ENCODE results near the gene PTPRR. TPM values are rescaled to one million over a fixed set of nuclear protein-coding genes. Genes with fewer than 3 reads are reported as not detected.

PTPRR gene
- total and polyA plus RNA-seq, 7 donors: 0.99 to 38.6 (median 4.2) TPM

- H3K36me3 ChIP-seq: no peaks in the 10 kb centered on the region
- H3K27ac ChIP-seq: no peak overlapping the region
- TF ChIP-seq CTCF (IDR thresholded peaks at IDR 0.05) (no peak), EP300 (IDR thresholded peaks at IDR 0.05) (no peak), POLR2A (IDR thresholded peaks at IDR 0.05) (no peak), POLR2AphosphoS5 (IDR thresholded peaks at IDR 0.05) (no peak)
- no peak for DNase-seq
- no peaks in the 10 kb centered on the region for H3K27me3 ChIP-seq
- WGBS, 2 donors: 82 to 84% methylated on average over 2 of the region's 2 CpGs
- H3K4me1 ChIP-seq: no peaks in the 10 kb centered on the region
- intact Hi-C loops (cut with DNase I): no loop called here
- H3K4me3 ChIP-seq: no peak overlapping the region
- H3K9me3 ChIP-seq: no peaks in the 10 kb centered on the region
Measured at GRCh38 chr12:70709022-70709421, 211.5 kb downstream of the PTPRR start.

GRCh38 chr12:70706611-70707010, 213.9 kb downstream of the PTPRR start:
- Histone ChIP-seq H3K4me3 (no peak overlapping the region), H3K4me1 (no peaks in the 10 kb centered on the region), H3K36me3 (no peaks in the 10 kb centered on the region), H3K9me3 (no peaks in the 10 kb centered on the region), H3K27ac (no peak overlapping the region), H3K27me3 (no peaks in the 10 kb centered on the region)
- 58 to 93% methylated on average over 2 of the region's 2 CpGs for WGBS, 2 donors
- TF ChIP-seq EP300 (IDR thresholded peaks at IDR 0.05) (no peak), POLR2AphosphoS5 (IDR thresholded peaks at IDR 0.05) (no peak), CTCF (IDR thresholded peaks at IDR 0.05) (no peak), POLR2A (IDR thresholded peaks at IDR 0.05) (no peak)
- DNase-seq: no peak
- intact Hi-C loops (cut with DNase I): no loop called here

GRCh38 chr12:70698345-70698744, 222.2 kb downstream of the PTPRR start:
- Histone ChIP-seq H3K27me3 (no peaks in the 10 kb centered on the region), H3K9me3 (no peaks in the 10 kb centered on the region), H3K27ac (no peak overlapping the region), H3K4me1 (no peaks in the 10 kb centered on the region), H3K36me3 (no peaks in the 10 kb centered on the region), H3K4me3 (no peak overlapping the region)
- intact Hi-C loops (cut with DNase I): no loop called here
- no peak for DNase-seq
- WGBS, 2 donors: 87 to 95% methylated on average over 1 of the region's 1 CpG
- TF ChIP-seq POLR2A (IDR thresholded peaks at IDR 0.05) (no peak), CTCF (IDR thresholded peaks at IDR 0.05) (no peak), EP300 (IDR thresholded peaks at IDR 0.05) (no peak), POLR2AphosphoS5 (IDR thresholded peaks at IDR 0.05) (no peak)

GRCh38 chr12:70695361-70696023, 225.0 kb downstream of the PTPRR start:
- no peaks in the 10 kb centered on the region for H3K36me3 ChIP-seq
- intact Hi-C loops (cut with DNase I): no loop called here
- DNase-seq: no peak
- H3K4me3 ChIP-seq: no peak overlapping the region
- TF ChIP-seq CTCF (IDR thresholded peaks at IDR 0.05): no peak
- TF ChIP-seq POLR2A (IDR thresholded peaks at IDR 0.05): no peak
- TF ChIP-seq EP300 (IDR thresholded peaks at IDR 0.05): no peak
- no peak for TF ChIP-seq POLR2AphosphoS5 (IDR thresholded peaks at IDR 0.05)
- no peaks in the 10 kb centered on the region for H3K9me3 ChIP-seq
- no peak overlapping the region for H3K27ac ChIP-seq
- WGBS, 2 donors: 13 to 58% methylated on average over 3 of the region's 3 CpGs
- H3K27me3 ChIP-seq: no peaks in the 10 kb centered on the region
- H3K4me1 ChIP-seq: no peaks in the 10 kb centered on the region
